Aorta (tissue), 5 donors: Measurements from ENCODE around the gene EEFSEC. TPM values are rescaled to one million over a fixed set of nuclear protein-coding genes. Genes with fewer than 3 reads are reported as not detected.
"Not testable (repeated sequence)": the region's sequence is repeated elsewhere in the genome, so short reads cannot be mapped to it uniquely, and the experiment has no call there.

Experiments
- ATAC-seq: fragments of 200-7000 bp; cut with Tn5 transposase; one replicate; pipeline ENCODE4 v1.9.1; 2022; ENCODE audit warnings: moderate library complexity; ENCODE audit not compliant: low FRiP score
- DNase-seq, 2 donors: peaks; one replicate each; pipeline ENCODE4 v3.0.0-alpha.2; 2020
- H3K27ac ChIP-seq, 2 donors: one replicate each; pipeline ENCODE4 v1.5.1; 2013; ENCODE audit warnings: low read length in 2 of 2, mild to moderate bottlenecking in 2 of 2, moderate library complexity in 2 of 2, control low read depth in 1 of 2, inconsistent platforms in 1 of 2, low read depth in 1 of 2
- H3K27me3 ChIP-seq, 2 donors: one replicate each; pipeline ENCODE4 v1.6.1; 2013; ENCODE audit warnings: control low read depth in 1 of 2, low read length in 1 of 2, mild to moderate bottlenecking in 1 of 2, moderate library complexity in 1 of 2; ENCODE audit not compliant: insufficient read depth in 2 of 2, control insufficient read depth in 1 of 2
- H3K36me3 ChIP-seq, 2 donors: one replicate each; pipeline ENCODE4 v1.6.1; 2013; ENCODE audit warnings: control low read depth in 1 of 2, low read length in 1 of 2, mild to moderate bottlenecking in 1 of 2; ENCODE audit not compliant: insufficient read depth in 2 of 2, control insufficient read depth in 1 of 2
- H3K4me1 ChIP-seq, 2 donors: one replicate each; pipeline ENCODE4 v1.6.1; 2013; ENCODE audit warnings: low read length in 2 of 2, control low read depth in 1 of 2, mild to moderate bottlenecking in 1 of 2, moderate library complexity in 1 of 2; ENCODE audit not compliant: insufficient read depth in 2 of 2, control insufficient read depth in 1 of 2
- H3K4me3 ChIP-seq, 2 donors: one replicate each; pipeline ENCODE4 v1.5.1; 2013; ENCODE audit warnings: low read length in 2 of 2, control low read depth in 1 of 2, mild to moderate bottlenecking in 1 of 2
- H3K9me3 ChIP-seq: one replicate; pipeline ENCODE4 v1.6.1; 2013; ENCODE audit warnings: mild to moderate bottlenecking, low read length; ENCODE audit not compliant: control insufficient read depth
- WGBS, 2 donors: extraction: QIAGEN DNeasy Blood & Tissue Kit; methylation state at CpG; one replicate each; pipeline ENCODE4 v1.1.7; 2013; 5-methylcytosine and 5-hydroxymethylcytosine counted together
- intact Hi-C, 2 donors: fragments of 100-400 bp; cut with DNase I; formaldehyde crosslinking; loops; one replicate each; pipeline versions ENCODE4 v1.14.2 to v1.15.0; 2022
- polyA plus RNA-seq, 2 donors: library from polyadenylated mRNA; stranded (reverse); fragments of 200-250 nt; gene quantifications; one replicate each; pipeline ENCODE4 v1.2.3, GENCODE V29; 2013
- total RNA-seq, 2 donors: library from RNA; stranded (reverse); fragmentation: NEBNext Ultra II Directional; extraction: Animal tissue kit (Norgen Biotek cat#: 25700); gene quantifications; one replicate each; pipeline ENCODE4 v1.2.1, GENCODE V29; 2021
- donor health status: healthy with polysubstance abuse.
- donor health status: Bipolar disorder and iron deficiency.
- donor health status: DM: no; HTN: no; CAD: no.
- donor health status: DM: no; HTN: no; CAD: no.
- donor health status: DM: yes; HTN: yes; CAD: no.

Gene EEFSEC
- total and polyA plus RNA-seq, 4 donors = 3.5 to 18.8 (median 11.6) TPM

DNA sequence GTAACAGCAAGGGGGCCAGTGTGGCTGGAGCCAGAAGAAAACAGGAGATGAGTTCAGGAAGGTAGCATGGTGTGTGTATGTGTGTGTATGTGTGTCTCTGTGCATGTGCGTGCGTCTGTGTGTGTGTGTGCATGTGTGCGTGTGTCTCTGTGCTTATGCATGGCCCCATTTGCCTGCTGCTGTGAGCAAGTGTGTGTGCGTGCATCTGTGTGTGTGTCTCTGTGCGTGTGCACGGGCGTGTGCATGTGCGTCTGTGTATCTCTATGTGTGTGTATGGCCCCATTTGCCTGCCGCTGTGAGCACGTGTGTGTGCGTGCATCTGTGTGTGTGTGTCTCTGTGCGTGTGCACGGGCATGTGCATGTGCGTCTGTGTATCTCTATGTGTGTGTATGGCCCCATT lies 7.1 kb upstream of the EEFSEC start:
- Histone ChIP-seq H3K9me3 (no peaks in the 10 kb centered on the region), H3K4me1 (no peaks in the 10 kb centered on the region), H3K27ac (no peak overlapping the region), H3K4me3 (no peak overlapping the region), H3K27me3 (no peaks in the 10 kb centered on the region), H3K36me3 (no peaks in the 10 kb centered on the region)
- DNase-seq = no peak
- peak; percentile 30 for ATAC-seq
- WGBS, 2 donors = 95 to 96% methylated on average over 14 of the region's 14 CpGs
- intact Hi-C loops = no loop called here

DNA sequence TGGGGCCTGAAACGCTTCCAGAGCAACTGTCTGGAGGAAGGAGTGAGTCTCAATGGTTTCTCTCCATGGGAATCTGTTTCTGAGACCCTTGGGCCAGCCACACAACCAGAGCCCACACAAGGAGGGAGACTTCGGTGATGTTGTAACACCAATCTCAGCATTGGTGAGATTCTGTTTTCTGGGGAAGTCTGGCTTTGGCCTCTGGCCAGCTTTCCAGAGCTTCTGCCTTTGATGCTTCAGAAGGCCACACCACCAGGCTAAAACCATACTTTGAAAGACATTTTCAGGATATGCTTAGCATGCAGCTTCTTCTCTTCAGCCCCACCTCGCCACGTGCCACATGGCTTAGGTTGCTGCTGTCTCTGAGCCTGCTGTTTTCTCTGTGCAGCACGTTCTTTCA lies 3.6 kb upstream of the EEFSEC start:
- Histone ChIP-seq H3K27me3 (no peaks in the 10 kb centered on the region), H3K4me1 (no peaks in the 10 kb centered on the region), H3K9me3 (no peaks in the 10 kb centered on the region), H3K4me3 (no peak overlapping the region), H3K36me3 (no peaks in the 10 kb centered on the region), H3K27ac (no peak overlapping the region)
- intact Hi-C loops = no loop called here
- DNase-seq (peak in 1 of 2 donors; percentile 69), ATAC-seq (no peak)
- WGBS, 2 donors = 71 to 76% methylated on average over 5 of the region's 5 CpGs

DNA sequence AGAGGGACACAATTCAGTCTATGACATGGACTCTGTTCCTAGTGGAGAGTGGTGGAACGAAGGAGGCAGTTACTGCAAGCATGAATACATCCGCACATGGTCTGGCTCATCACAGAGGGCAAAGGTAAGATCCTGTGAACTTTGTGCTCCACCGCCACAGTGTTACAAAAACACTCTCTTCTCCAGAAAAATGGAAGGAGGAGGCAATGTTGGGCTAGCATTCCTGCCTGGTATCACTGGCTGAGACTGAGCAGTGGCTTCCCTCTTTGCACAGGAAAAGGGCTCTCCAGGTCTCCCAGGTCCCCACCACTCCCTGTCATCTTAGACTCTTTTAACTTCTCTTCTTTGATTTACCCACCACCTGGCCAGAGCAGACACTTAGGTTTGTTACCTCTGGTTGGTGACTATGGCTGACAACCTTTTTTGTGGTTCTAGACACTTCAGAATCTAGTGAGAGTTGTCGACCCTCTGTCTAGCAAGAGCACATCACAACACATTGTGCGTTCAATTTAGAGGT lies 1.5 kb upstream of the EEFSEC start:
- DNase-seq (no peak), ATAC-seq (no peak)
- no peak overlapping the region for H3K4me3 ChIP-seq
- H3K27ac ChIP-seq = no peak overlapping the region
- no peaks in the 10 kb centered on the region for H3K9me3 ChIP-seq
- no peaks in the 10 kb centered on the region for H3K27me3 ChIP-seq
- H3K4me1 ChIP-seq = no peaks in the 10 kb centered on the region
- 81 to 82% methylated on average over 5 of the region's 5 CpGs for WGBS, 2 donors
- intact Hi-C loops = loop anchor here in 1 of 2 donors (2.0 kb wide), 1 partner anchor 29 kb away; the partner anchor contains the start of gene RUVBL1
- H3K36me3 ChIP-seq = no peaks in the 10 kb centered on the region

DNA sequence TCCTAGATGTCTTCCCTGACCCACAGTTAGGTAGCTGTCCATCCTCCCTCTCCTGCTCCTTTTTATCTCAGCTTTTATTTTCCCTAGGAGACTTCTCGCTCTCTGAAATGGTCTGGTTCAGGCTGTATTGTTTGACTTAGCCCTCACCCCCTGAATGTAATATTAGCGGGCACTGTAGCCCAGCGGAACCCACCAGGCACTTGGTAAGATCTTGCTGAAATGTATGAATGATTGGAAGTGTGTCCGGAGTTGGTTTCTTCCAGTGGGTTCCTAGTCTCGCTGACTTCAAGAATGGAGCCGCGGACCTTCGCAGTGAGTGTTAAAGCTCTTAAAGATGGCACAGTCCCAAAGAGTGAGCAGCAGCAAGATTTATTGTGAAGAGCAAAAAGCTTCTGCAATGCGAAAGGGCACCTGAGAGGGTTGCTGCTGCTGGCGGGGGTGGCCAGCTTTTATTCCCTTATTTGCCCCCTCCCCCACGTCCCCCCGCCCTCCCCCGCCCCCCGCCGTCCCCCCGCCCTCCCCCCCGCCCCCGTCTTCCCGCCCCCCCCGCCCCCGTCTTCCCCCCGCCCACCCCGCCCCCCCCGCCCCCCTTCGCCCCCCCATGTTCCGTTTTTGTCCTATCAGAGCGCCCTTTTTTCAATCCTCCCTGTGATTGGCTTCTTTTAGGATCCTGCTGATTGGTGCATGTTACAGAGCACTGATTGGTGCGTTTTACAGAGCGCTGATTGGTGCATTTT lies 694 bp upstream of the EEFSEC start:
- Histone ChIP-seq H3K9me3 (no peaks in the 10 kb centered on the region), H3K4me3 (peak overlapping the region in 1 of 2 donors; percentile 88), H3K27ac (no peak overlapping the region), H3K4me1 (no peaks in the 10 kb centered on the region), H3K36me3 (no peaks in the 10 kb centered on the region), H3K27me3 (no peaks in the 10 kb centered on the region)
- intact Hi-C loops = loop anchor here in 1 of 2 donors (2.0 kb wide), 1 partner anchor 30 kb away; the partner anchor contains the start of gene RUVBL1
- DNase-seq (no peak), ATAC-seq (no peak)
- WGBS, 2 donors = 50 to 69% methylated on average over 12 to 18 of the region's 29 CpGs

DNA sequence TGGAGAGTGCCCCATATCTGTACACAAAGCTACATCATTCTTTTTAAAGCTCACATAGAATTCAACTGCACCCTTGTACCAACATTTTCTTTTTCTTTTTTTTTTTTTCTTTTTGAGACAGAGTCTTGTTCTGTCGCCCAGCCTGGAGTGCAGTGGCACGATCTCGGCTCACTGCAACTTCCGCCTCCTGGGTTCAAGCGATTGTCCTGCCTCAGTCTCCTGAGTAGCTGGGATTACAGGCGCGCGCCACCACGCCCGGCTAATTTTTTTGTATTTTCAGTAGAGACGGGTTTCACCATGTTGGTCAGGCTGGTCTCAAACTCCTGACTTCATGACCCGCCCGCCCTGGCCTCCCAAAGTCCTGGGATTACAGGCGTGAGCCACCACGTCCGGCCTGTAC lies 1.1 kb downstream of the EEFSEC start:
- intact Hi-C loops, H3K27me3 ChIP-seq, H3K4me1 ChIP-seq, H3K9me3 ChIP-seq, DNase-seq, H3K27ac ChIP-seq, H3K36me3 ChIP-seq, ATAC-seq: not testable (repeated sequence)
- peak overlapping the region; percentile 14 to 88 for H3K4me3 ChIP-seq
- WGBS, 2 donors = 79 to 80% methylated on average over 16 of the region's 16 CpGs

DNA sequence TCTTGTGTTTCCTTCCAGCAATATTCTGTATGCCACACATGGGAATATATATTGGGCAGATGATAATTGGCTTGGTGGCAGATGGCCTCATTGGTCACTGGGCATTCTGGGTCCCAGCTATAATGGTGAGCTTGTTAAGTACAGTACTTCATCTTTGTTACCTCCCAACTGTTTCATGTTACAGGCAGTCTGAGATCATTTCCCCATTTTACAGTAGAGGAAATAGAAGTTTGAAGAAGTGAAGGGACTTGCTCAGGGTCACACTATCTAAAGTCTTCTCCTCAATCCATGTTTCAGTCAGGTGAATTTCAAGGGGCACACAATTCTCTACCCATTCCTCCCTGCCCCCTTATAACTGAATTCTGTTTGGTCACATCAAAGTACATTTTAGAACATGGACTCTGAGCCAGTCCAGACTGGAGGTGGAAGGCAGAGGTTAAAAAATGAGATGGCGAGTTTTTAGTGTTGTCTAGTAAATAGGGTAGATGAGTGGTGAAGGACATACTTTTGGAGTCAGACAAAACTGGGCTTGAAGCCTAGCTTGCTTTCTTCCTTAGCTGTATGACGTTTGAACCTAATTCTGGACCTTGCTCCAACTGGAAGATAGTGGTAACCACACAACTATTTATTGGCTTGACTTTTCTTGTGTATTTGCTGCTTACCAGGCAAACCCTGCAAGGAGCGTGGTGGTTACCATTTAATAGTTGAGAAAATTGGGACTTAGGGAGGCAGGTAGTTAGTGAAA lies 2.5 kb downstream of the EEFSEC start:
- WGBS, 2 donors = 59 to 90% methylated on average over 3 of the region's 3 CpGs
- ATAC-seq (no peak), DNase-seq (no peak)
- Histone ChIP-seq H3K4me1 (no peaks in the 10 kb centered on the region), H3K27ac (no peak overlapping the region), H3K4me3 (no peak overlapping the region), H3K9me3 (no peaks in the 10 kb centered on the region), H3K27me3 (no peaks in the 10 kb centered on the region), H3K36me3 (no peaks in the 10 kb centered on the region)
- intact Hi-C loops = no loop called here

DNA sequence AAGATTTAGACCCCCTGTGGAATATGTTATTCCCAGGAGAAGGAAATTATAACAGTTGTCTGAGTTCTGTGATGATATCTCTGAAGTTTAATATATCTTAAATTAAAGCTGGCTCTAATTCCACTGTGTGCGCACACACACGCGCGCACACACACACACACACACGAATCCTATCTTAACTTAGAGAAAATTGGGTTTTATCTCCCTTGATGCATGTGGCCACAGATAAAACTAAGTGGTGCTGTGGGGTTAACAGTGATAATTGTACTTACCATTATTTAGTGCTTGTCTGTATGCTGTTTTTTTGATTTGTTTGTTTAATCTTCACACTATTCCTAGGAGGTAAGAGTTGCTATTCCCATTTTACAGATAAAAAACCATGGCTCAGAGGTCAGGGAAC lies 7.4 kb downstream of the EEFSEC start:
- 93 to 97% methylated on average over 5 of the region's 5 CpGs for WGBS, 2 donors
- intact Hi-C loops = loop anchor here in 1 of 2 donors (10.0 kb wide), 1 partner anchor 444 kb away; no protein-coding TSS in a partner anchor
- H3K36me3 ChIP-seq = no peaks in the 10 kb centered on the region
- no peak overlapping the region for H3K27ac ChIP-seq
- H3K27me3 ChIP-seq = no peaks in the 10 kb centered on the region
- DNase-seq (no peak), ATAC-seq (no peak)
- H3K4me1 ChIP-seq = no peaks in the 10 kb centered on the region
- no peak overlapping the region for H3K4me3 ChIP-seq
- no peaks in the 10 kb centered on the region for H3K9me3 ChIP-seq

DNA sequence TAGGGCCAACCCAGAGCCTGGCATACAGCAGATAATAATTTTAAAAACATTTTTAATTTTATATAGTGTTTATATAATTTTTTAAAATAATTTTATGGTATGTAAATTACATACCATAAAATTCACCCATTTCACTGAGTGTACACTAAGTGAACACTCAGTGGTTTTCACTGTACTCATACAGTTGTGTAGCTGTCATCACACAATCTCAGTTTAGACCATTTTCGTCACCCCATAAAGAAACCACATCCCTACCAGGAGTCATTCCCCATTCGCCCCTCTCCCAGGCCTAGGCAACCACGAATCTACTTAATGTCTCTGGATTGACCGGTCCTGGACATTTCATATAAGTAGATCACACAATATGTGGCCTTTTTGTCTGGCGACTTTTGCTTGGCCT lies 10.2 kb downstream of the EEFSEC start:
- no peak overlapping the region for H3K27ac ChIP-seq
- intact Hi-C loops = loop anchor here in 1 of 2 donors (10.0 kb wide), 1 partner anchor 441 kb away; no protein-coding TSS in a partner anchor
- ATAC-seq (no peak), DNase-seq (no peak)
- H3K27me3 ChIP-seq = no peaks in the 10 kb centered on the region
- H3K4me3 ChIP-seq = no peak overlapping the region
- WGBS, 2 donors = 57 to 96% methylated on average over 5 of the region's 5 CpGs
- H3K36me3 ChIP-seq = no peaks in the 10 kb centered on the region
- no peaks in the 10 kb centered on the region for H3K4me1 ChIP-seq
- no peaks in the 10 kb centered on the region for H3K9me3 ChIP-seq
